Measurements from ENCODE around the gene ANKRD45. TPM values are rescaled to one million over a fixed set of nuclear protein-coding genes. Genes with fewer than 3 reads are reported as not detected.
"Not testable (repeated sequence)": the region's sequence is repeated elsewhere in the genome, so short reads cannot be mapped to it uniquely, and the experiment has no call there.

Gene ANKRD45
- total RNA-seq, 1 experiment from 2014 or later: 0.31 TPM

- H4K8ac ChIP-seq (replicated peaks; ENCODE audit: insufficient read length, low read depth, low read length); H3K27me3 ChIP-seq (ENCODE audit: insufficient read depth, low read length); H3K4me1 ChIP-seq (ENCODE audit: insufficient read depth, low read length); H2BK5ac ChIP-seq (ENCODE audit: insufficient read length, low read length); H3K23ac ChIP-seq (ENCODE audit: insufficient read length, low read depth, low read length); H2AK5ac ChIP-seq (ENCODE audit: insufficient read length, low read length); H3K79me2 ChIP-seq (ENCODE audit: insufficient read depth, low read length); H3K9ac ChIP-seq (ENCODE audit: extremely low read depth, insufficient read length, low read length); H3K18ac ChIP-seq (ENCODE audit: insufficient read length, low read depth, low read length); H3K14ac ChIP-seq (ENCODE audit: insufficient read depth, low read length); H4K5ac ChIP-seq (ENCODE audit: insufficient read length, low read depth, low read length); DNase-seq; H2BK12ac ChIP-seq (ENCODE audit: insufficient read length, low read depth, low read length); H2BK20ac ChIP-seq (ENCODE audit: low read depth, low read length, poor library complexity, severe bottlenecking); H2BK15ac ChIP-seq (ENCODE audit: low read depth, low read length); H3K27ac Mint-ChIP-seq; H3K79me1 ChIP-seq (ENCODE audit: insufficient read depth, low read depth, low read length, poor library complexity, severe bottlenecking); H3K4ac ChIP-seq (ENCODE audit: low read depth, low read length); H3K4me3 Mint-ChIP-seq; H3T11ph ChIP-seq (ENCODE audit: low read length); H4K91ac ChIP-seq (ENCODE audit: insufficient read length, low read depth, low read length); H3K9me3 ChIP-seq (ENCODE audit: control insufficient read depth, low read depth, low read length); H3K27me3 Mint-ChIP-seq (ENCODE audit: low read depth); H3K4me2 ChIP-seq (ENCODE audit: insufficient read depth, insufficient read length, low read length); H2BK120ac ChIP-seq (ENCODE audit: low read depth, low read length, poor library complexity, severe bottlenecking); H3K27ac ChIP-seq (ENCODE audit: insufficient read length, low read depth, low read length); H3K4me1 Mint-ChIP-seq; H3K56ac ChIP-seq (ENCODE audit: insufficient read length, low read depth, low read length); H4K20me1 ChIP-seq (ENCODE audit: control insufficient read depth, insufficient read depth, insufficient read length); H3K23me2 ChIP-seq (ENCODE audit: insufficient read length, low read depth, low read length, poor library complexity, severe bottlenecking); H2AFZ ChIP-seq (ENCODE audit: low read length): not testable (repeated sequence)
- no CpG with 5 or more reads among the region's 2 CpGs for WGBS (ENCODE audit: extremely low coverage, insufficient read length, low lambda C conversion rate)
- peaks cover 2 to 27% (median 6%) of the 10 kb centered on the region in 3 experiments; a peak in 6 of 7 replicates for H3K36me3 Mint-ChIP-seq (ENCODE audit: insufficient read depth in 1 of 3, low read depth in 3 of 3)
- peaks cover 18% of the 10 kb centered on the region in 2 experiments; a peak in 4 of 5 replicates for H3K9me3 Mint-ChIP-seq
Measured at GRCh38 chr1:173674496-173674895, 4.8 kb upstream of the ANKRD45 start.

All from H9 (cell line).